ENCODE measurements around the gene CALN1.

Gene CALN1

DNA sequence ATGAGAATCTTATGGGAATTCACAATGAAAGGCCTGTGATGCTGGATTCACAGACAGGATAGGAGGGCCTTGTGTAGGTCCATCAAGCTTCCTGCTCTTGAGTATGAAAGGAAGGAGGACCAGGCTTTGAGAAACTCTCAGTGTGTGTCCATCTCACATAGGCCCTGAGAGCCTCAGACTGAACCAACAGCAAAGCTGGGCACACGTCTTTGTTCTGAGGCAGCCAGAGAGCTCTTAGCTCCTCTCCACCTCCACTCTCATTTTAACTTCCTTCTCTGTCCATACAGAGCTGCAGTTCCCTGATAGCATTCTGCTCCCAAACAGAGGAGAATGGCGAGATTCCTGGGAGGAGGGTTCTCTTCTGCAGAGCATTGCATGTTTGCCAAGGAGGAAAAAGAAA is 515.6 kb downstream of the CALN1 start:
- in situ Hi-C loops (cut with MboI; ENCODE audit: low sequenced_read_pairs) = no loop called here

DNA sequence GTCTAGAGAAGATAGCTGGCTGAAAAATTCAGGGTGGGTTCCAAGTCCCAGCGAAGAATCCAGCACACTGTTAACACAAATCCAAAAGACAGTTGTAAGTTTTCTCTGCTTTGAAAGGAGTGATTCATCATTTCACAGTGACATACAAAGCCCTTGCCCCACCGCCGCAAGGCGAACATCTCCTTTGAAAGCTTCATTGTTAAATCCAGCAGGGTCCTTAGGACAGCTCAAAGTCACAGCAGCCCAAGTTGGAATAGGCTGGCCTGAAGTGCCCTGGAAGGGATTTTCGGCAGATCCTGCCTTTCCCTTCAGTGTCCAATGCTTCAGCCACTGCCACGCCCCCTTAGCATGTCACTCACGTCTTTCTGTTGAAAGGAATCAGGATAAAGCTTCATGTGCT is 526.1 kb downstream of the CALN1 start:
- in situ Hi-C loops (cut with MboI; ENCODE audit: low sequenced_read_pairs) = no loop called here

DNA sequence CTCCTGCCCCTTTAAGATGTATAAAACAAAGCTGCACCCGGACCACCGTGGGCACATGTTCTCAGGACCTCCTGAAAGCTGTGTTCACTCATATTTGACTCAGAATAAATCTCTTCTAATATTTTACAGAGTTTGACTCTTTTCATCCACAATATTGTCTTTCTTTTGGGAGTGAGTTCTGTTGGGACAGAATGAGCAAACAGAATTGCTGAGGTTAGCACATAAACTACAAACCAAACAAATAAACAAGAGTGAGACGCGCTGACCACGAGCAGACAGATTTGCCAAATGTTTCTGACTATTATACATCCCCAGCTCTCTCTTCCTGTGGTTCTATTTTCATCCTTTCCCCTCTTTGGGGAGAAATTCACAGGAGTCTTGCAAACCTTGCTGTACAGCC is 526.7 kb downstream of the CALN1 start:
- in situ Hi-C loops (cut with MboI; ENCODE audit: low sequenced_read_pairs) = no loop called here

DNA sequence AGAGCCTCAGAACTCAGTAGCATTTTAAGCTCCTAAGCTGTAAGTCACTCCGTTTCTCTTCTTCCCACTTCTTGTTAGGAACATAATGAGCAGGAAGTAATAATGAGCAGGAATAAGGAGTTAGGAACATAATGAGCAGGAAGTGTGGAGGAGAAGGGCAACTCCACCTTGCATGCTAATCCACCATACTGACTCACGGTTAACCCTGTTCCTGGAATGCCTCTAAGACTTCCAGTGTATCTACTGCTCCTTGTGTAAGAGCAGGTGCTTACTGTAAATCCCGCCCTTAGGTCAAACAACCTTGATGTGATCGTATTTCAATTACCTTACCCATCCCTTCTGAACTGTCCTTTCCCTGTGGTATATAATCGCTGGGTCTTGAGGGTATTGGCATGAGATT is 528.7 kb downstream of the CALN1 start:
- in situ Hi-C loops (cut with MboI; ENCODE audit: low sequenced_read_pairs) = no loop called here

DNA sequence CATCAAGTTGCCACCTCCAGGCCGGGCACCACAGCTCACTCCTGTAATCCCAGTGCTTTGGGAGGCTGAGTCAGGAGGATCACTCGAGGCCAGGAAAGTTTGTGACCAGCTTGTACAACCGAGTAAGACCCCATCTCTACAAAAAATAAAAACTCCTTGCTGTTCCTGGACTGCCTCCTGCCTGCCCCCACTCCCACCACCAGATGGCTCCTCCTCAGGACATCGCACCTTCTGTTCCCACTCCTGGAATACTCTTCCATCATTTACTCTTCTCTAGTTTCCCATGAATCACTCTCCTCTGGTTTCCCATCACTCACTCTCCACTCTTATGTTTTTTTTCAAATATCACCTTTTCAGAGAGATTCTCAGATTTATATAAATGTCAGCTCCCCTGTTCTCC is 540.7 kb downstream of the CALN1 start:
- in situ Hi-C loops (cut with MboI; ENCODE audit: low sequenced_read_pairs) = no loop called here

DNA sequence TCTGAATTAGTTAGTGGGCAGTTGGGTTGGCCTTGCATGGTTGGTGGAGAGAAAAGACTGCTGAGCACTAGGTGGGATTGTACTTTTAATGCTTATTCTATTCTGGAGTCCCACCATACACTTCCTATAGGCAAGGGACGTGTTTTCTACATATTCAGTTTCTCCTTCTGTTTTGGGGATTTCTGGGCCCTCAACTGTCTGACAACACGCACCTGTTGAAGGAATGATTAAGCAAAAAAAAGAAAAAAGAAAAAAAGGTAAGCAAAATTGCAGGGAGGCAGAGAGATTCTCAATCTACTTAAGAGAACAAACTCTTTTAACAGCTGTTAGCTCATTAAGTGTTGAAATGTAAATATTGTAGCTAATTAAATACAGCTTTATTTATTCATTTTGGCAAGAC is 541.3 kb downstream of the CALN1 start:
- in situ Hi-C loops (cut with MboI; ENCODE audit: low sequenced_read_pairs) = no loop called here

DNA sequence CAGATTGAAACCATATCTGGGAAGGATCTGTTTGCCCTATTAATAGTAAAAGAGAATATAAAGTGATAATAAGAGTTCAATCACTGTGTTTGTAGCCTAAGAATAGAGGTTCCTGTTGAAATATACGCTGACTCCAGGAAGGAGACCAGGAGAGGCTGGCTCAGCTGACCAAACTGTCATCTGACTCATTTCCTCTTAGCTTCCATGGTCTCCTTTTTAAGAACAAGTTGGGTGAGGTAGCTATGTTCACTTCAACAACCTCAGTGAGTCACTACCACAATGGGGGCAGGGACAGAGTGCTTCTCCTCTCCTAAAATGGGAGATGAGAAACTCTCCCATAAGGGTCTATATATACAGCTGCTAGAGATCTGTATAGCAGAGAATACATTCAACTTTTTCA is 543.3 kb downstream of the CALN1 start:
- in situ Hi-C loops (cut with MboI; ENCODE audit: low sequenced_read_pairs) = no loop called here

DNA sequence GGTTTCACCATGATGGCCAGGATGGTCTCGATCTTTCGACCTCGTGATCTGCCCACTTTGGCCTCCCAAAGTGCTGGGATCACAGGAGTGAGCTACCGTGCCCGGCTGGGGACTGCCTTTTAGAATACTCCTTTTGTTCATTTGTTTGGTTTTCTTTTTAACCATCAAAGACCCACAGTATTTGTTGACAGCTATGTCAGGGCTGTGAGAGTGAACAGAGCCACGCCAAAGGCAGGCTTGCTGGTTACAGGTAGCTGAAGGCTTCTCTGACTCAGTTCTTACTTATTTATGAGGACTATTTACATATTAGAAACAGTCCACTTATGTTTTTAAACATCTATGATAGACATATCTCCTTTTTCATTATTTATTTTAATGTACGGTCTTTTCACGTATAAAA is 544.5 kb downstream of the CALN1 start:
- in situ Hi-C loops (cut with MboI; ENCODE audit: low sequenced_read_pairs) = no loop called here

DNA sequence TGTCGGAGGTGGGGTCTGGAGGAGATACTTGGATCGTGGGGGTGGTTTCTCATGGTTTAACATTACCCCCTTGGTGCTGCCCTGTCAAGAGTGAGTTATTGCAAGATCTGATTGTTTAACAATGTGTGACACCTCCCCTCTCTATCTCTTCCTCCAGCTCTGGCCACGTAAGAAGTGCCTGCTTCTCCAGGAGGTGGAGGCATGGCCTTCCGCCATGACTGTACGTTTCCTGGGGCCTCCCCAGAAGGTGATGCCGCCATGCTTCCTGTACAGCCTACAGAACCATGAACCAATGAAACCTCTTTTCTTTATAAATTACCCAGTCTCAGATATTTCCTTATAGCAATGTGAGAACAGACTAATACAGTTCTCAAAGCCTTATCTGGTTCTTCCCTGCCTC is 547.0 kb downstream of the CALN1 start:
- in situ Hi-C loops (cut with MboI; ENCODE audit: low sequenced_read_pairs) = no loop called here

DNA sequence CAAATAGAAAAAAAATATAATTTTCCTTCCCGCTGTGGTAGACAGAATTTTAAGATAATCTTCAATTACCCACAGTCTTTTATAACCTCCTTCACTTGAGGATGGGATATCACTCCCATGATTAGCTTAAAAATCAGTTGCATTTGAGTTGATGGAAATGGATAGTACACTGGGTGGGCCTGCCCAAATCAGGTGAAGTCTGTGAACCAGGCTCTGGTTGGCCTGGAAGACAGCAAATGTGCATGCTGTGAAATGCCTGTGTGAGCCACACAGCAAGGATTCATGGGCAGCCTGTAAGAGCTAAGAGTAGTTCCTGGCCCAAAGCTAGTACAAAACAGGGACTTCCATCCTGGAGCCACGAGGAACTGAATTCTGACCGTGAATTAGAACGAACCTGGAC is 548.0 kb downstream of the CALN1 start:
- in situ Hi-C loops (cut with MboI; ENCODE audit: low sequenced_read_pairs) = no loop called here

DNA sequence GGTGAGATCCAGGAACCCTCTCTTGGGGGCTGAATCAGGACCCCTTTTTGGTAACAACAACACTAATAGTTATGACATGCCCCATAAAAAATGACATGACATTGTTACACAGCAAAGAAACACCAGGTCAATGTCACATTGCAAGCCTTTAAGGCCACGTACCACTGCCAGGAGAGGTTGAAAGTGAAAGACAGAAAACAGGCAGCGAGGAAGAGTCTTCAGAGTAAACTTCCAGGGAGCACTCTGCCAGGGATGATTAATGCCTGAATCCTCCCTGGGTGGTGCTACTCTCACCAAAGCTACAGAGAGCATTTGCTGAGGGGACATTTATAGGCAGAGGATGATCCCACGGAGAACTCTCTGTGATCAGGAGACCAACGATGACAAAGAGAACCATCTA is 551.6 kb downstream of the CALN1 start:
- in situ Hi-C loops (cut with MboI; ENCODE audit: low sequenced_read_pairs) = no loop called here

DNA sequence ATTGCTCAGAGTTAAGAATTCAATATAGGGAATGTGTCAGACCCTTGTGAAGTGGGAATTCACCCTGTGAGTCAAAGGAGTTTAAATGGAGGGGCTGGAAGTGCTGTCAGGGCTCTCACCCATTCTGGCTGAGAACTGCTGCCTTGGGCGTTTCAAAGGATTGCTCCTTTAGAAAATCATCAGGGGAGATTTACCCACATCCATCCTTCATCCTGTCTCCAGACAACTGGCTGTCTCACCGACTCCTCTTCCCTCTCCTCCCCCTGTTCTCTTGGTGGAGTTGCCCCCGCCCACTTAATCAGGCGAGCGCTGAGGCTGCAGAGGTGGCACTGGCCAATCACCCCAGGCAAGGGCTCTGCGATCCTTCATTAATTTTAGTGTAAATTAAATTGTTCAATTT is 554.8 kb downstream of the CALN1 start:
- in situ Hi-C loops (cut with MboI; ENCODE audit: low sequenced_read_pairs) = no loop called here

DNA sequence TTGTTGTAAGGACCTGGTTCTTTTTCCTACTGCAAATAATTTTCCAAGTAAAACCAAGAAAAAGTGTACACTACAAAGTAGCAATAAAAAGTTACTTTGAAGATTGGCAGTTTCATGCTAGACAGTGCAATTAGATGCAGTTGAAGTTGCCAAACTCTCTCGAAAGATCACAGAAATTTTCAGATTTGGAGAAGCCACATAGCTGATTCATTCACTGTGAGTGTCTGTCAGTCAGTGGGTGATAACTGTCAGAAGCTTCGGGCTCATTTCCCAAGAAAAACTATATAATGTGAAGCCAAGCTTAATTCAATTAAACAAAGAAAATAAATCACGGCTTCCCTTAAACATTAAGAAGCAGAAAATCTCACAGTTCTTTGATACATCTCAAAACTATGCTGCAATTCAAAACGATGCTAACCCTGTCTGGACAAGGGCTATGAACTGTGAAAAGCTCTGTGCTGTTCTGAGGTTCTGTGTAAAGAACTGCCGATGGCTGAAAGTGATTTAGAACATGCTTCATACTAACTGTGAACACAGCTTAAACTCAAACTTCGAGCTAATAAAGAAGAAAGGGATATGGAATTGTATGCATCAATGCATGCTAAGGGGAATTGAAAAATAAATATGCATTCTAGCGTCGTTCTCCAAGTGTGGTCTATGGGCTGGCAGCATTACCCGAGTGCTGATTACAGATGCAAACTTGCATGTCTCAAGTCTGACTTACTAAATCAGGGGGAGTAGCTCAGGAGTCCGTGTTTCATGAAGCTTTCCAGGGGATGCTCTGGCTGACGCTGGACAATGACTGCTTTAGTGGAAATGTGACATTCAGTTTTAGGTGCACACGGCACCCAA is 557.4 kb downstream of the CALN1 start:
- in situ Hi-C loops (cut with MboI; ENCODE audit: low sequenced_read_pairs) = no loop called here

DNA sequence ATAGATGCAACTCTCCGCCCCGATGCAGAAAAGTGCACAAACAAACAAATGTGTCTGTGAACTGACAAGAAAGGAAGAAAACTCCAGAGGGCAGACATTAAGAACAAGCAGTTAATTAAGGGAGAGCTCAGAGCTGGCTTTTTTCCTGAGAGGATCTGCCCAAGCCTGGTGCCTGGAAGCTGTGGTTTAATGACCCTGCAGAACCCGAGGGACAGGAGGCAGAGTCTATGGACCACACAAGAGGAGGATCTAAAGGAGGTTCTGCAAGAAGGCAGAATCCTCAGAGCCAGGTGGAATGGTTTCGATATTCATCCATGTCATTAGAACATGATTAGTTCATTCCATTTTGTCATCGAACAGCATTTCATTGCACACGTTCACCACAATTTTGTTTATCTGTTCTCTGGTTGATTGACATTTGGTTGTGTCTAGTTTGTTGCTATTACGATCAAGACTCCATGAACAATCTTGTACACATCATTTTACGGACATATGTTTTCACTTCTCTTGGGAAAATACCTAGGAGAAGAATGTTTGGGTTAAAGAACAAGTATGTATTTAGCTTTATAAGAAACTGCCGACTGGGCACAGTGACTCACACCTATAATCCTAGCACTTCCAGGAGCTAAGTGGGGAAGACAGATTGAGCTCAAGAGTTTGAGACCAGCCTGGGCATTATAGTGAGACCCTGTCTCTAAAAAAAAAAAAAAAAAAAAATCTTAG is 560.2 kb downstream of the CALN1 start:
- in situ Hi-C loops (cut with MboI; ENCODE audit: low sequenced_read_pairs) = no loop called here

DNA sequence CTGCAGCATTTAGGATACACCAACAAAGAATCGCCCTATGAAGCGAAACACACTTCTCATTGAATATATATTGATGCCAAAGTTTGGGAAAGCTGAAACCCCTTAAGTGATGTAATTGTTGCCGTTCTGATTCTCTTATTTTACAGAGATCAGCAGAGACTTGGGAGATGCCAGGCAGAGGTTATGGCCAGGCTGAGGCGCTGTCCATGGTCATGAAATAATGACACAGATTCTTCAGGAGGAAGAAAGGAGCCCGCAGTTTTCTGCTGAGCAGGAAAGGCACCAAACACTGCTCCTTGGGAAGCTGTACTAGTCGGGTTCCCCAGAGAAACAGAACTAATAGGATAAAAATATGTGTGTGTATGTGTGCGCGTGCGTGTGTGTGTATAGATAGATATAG is 566.0 kb downstream of the CALN1 start:
- in situ Hi-C loops (cut with MboI; ENCODE audit: low sequenced_read_pairs) = no loop called here

DNA sequence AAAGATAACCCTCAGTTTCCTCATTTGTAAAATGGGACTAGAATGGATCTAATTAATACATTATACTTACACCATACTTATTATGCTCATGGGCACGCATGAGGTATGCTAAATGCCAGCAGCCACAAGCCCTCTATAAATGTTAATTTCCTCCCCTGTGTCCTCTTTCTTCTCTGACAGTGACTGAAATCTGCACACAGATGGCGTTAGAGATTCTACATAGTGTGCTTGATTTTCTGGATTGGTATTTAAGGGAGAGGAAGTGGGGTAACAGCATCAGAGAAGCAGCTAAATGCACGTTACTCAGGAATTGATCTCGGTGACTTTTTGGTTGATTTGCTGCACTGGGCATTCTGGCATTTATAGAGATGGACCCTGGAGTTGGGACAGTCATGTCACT is 568.5 kb downstream of the CALN1 start:
- in situ Hi-C loops (cut with MboI; ENCODE audit: low sequenced_read_pairs) = no loop called here

DNA sequence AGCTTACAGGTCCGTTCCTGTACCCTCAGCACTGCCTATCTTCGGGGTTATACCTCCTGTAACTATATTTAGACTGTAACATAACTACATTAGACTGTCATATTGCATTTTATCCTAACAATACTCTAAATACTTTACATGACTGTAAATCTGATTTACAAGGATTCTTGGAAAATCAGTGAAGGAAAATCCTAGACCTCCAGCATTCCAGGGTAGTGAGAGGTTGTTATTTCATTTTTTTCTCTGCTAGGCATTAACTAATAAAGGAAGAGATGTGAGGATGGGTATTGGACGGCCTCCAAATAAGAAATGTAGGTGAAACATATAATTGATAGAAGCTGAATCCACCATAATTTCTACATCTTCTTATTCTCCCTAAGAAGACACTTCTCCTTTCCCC is 569.4 kb downstream of the CALN1 start:
- in situ Hi-C loops (cut with MboI; ENCODE audit: low sequenced_read_pairs) = no loop called here

DNA sequence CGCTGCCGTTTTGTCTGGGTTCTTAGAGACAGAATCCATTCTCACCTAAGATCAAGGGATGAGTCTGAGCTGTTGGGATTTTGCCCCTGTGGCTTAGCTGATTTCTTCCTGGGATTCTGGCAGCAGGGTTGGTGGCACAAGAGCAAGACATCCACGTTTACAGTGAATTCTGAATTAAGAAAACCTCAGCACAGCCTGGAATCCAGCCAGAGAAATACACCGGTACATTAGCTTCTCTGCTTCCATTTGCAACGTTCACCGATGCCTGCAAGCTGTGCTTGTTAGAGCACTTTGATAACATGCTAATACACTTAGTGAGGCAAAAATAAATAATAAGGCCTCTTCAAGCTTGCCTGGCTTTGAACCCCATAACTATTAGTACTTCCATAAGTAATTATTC is 569.8 kb downstream of the CALN1 start:
- in situ Hi-C loops (cut with MboI; ENCODE audit: low sequenced_read_pairs) = no loop called here

DNA sequence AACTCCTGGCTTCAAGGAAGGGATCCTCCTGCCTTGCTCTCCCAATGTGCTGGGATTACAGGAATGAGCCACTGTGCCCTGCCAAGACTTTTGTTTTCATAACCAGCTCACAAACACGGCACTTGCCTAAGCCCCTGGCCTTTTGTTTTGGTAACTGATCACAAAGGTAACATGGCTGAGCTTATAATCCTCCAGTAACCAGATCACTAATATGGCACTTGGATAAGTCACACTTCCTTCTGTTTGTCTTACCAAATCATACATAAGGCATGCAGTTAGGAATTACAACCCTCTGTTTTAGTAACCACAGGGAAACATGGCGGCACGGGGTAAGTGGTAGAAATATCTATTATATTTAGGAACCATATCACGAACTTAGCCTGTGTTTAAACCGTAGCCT is 577.1 kb downstream of the CALN1 start:
- in situ Hi-C loops (cut with MboI; ENCODE audit: low sequenced_read_pairs) = no loop called here

DNA sequence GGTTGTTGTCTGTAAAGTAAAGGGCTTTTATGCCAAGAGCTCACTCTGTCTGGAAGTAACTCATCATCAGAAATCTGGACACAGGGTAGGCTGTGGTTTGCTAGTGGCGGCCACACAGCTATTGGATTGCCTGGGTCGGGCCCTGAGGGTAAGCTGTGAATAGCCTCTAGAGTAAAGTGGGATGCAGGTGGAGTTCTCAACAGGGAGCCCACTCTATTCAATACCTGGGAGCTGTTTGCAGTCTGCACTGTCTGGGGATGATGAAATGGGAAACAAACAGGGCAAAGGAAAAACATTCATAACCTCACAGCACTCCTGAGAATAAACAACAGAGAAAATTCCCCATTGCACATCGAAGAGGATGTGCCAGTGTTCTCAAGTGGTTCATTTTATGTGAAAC is 582.6 kb downstream of the CALN1 start:
- in situ Hi-C loops (cut with MboI; ENCODE audit: low sequenced_read_pairs) = no loop called here

DNA sequence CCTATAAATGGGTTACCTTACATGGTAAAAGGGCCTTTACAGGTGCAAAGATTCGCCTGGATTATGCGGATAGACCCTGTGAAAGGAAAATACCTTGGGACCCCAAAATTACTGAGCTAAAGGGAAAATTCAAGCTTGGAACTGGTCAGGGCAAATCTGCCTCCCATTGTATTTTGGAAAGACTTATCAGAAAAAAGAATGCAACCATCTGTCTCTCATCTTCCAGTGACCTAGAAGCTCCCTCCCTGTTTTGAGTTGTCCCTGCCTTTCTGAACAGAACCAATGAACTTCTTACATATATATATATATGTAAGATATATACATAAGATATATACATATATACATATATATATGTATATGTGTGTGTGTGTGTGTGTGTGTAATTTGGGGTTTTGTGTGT is 583.8 kb downstream of the CALN1 start:
- in situ Hi-C loops (cut with MboI; ENCODE audit: low sequenced_read_pairs) = no loop called here

DNA sequence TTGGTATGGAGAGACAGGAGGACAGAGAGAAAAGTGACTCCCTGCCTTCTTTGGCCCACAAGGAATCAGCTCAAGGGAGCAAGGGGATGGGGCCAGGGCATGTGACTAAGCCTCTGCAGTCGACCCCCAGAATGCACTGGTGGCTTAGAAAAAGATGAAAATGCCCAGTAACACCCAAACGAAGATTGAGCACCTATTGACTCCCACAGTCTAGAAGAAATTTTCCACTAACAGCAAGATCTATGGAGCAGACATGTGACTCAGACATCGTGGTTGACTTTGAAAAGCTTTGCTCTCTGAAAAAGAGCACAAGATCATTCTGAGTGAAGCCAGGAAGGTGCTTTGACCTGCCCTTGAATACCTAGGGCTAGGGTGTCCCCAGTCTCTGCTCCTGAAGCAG is 586.0 kb downstream of the CALN1 start:
- in situ Hi-C loops (cut with MboI; ENCODE audit: low sequenced_read_pairs) = no loop called here

Measured in HL-60/S4 treated with retinoic acid at 250 ng/mL for 4 days and 3 days (cell line).